Measurements from ENCODE around the gene LRPAP1.
"Not testable (repeated sequence)": the region's sequence is repeated elsewhere in the genome, so short reads cannot be mapped to it uniquely, and the experiment has no call there.

LRPAP1 gene

DNA sequence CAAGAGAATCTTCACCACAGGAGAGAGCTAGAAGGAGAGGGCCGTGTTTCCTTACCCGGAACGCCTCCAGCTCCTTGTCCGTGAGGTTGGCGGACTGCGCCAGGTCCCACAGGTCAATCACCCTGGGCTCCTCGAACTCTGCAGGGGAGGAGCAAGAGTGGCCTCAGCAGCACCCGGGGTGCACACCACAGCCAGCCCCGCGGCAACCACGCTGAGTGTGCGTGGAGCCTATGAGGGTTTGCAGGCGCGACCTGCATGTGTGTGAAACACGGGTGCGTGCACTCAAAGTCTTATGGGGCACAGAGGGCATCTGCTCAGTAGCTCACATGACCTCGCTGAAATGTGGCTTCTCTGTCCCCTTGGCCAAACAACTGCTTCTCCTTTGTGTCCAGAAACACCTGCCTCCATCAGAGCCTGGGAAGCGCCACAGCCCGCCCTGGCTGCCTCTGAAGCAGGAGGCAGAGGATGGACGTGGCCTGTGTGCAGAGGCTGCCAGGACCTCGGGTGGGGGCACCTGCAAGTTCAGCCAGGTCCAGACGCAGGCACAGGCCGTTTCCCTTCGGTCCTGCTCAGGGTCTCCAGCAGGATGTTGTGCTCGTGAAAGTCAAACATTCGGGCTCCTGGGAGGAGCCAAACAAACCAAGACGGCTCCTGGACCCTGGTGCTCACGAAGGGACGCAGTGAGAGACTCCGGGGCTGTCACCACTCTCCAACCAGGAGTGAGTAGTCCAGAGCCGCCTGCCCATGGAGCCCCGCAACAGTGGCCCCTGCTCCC, 16.0 kb downstream of the LRPAP1 start:
- DNase-seq (ENCODE audit: low spot score in 2 of 2) = no peak
- H3K27me3 ChIP-seq (ENCODE audit: low read depth) = no peaks in the 10 kb centered on the region
- H3K9me3 ChIP-seq = no peaks in the 10 kb centered on the region
- no peak overlapping the region for H3K4me3 ChIP-seq
- H3K36me3 ChIP-seq (replicated peaks) = peaks cover 59% of the 10 kb centered on the region
- no peaks in the 10 kb centered on the region for H3K4me1 ChIP-seq
- in situ Hi-C loops (cut with MboI; ENCODE audit: low sequenced_read_pairs) = no loop called here

DNA sequence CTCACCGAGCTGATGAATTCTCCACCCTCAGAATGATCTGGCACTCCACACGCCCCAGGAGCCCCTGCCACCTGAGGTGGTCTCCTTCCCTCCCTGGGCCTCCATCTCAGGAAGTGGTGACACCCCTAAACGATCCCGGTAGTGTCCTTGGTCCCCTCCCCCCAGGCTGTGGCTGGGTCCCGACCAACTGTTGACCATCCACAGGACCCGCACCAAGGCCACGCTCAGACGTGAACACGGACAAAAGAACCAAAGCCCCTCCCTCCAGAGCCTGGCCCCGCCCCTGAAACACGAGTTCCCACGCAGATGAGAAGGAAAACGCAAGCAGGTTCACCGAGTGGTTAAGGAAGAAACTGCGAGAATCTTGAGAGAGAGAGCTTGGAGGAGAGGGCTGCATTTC, 16.6 kb downstream of the LRPAP1 start:
- in situ Hi-C loops (cut with MboI; ENCODE audit: low sequenced_read_pairs) = no loop called here
- peaks cover 57% of the 10 kb centered on the region for H3K36me3 ChIP-seq (replicated peaks)
- no peaks in the 10 kb centered on the region for H3K9me3 ChIP-seq
- H3K27me3 ChIP-seq (ENCODE audit: low read depth) = no peaks in the 10 kb centered on the region
- no peak for DNase-seq (ENCODE audit: low spot score in 2 of 2)
- no peak overlapping the region for H3K4me3 ChIP-seq
- H3K4me1 ChIP-seq = no peaks in the 10 kb centered on the region

DNA sequence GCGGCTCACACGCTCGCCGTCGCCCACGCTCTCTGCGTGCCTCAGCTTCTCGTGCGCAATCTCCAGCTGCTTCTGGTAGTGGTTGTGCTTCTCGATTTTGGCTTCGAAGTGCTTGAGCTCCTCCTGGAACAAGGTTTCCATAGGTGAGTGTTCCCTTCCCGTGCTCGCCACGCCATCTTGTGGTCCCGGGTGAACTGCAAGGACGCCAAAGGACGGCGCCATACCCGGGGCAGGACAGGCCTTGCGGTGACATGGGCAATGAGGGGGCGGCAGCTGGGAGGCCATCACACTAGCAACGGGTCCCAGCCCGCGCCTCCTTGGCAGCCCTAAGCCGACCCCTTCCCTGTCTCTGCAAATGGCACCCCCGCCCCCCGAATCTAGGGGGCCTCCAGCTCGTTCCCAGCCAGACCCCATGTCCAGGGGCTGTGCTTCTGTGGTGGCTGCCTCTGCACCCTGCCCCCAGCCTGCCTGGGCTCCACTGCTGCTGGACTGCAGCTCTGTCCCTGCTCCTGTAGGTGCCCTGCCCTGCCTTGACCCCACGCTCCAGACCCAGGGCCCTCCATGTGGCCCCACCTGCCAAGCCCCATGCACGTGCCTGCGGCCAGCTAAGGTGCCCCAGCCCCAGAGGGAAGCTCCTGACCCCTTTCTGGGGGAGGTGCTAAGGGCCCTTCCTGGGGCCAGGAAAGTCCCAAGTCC, 17.3 kb downstream of the LRPAP1 start:
- Histone ChIP-seq H3K4me1 (no peaks in the 10 kb centered on the region), H3K9me3 (no peaks in the 10 kb centered on the region), H3K36me3 (replicated peaks) (peaks cover 54% of the 10 kb centered on the region), H3K4me3 (no peak overlapping the region), H3K27me3 (ENCODE audit: low read depth) (no peaks in the 10 kb centered on the region)
- no peak for DNase-seq (ENCODE audit: low spot score in 2 of 2)
- in situ Hi-C loops (cut with MboI; ENCODE audit: low sequenced_read_pairs) = no loop called here

DNA sequence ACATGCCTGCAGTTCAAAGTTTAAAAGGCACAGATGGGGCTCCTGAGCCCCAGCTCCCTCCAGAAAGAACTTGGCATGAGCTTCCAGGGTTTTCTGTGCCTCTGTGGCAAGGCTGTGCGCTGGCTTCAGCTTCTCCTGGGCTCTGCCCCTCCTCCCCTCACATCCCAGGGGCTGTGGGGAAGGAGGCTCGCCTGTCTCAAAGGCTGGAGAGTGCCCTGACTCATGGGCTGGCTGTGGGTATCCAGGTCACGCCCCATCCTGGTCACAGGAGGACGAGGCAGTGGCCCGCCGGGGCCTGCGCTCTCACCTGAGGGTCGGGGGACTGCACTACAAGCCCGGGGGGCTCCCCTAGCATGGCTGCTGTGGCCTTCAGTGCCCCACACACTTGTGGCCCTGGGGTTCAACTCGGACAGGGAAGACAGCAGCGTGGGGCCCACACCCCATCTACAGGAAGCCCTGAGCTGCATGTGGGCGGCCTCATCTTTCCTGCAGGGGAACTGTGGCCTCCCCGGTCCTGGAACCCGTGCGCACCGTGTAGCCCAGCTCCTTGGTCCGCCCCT, 17.9 kb downstream of the LRPAP1 start:
- Histone ChIP-seq H3K4me1 (no peaks in the 10 kb centered on the region), H3K4me3 (no peak overlapping the region), H3K36me3 (replicated peaks) (peaks cover 47% of the 10 kb centered on the region), H3K27me3 (ENCODE audit: low read depth) (no peaks in the 10 kb centered on the region), H3K9me3 (no peaks in the 10 kb centered on the region)
- in situ Hi-C loops (cut with MboI; ENCODE audit: low sequenced_read_pairs) = no loop called here
- no peak for DNase-seq (ENCODE audit: low spot score in 2 of 2)

DNA sequence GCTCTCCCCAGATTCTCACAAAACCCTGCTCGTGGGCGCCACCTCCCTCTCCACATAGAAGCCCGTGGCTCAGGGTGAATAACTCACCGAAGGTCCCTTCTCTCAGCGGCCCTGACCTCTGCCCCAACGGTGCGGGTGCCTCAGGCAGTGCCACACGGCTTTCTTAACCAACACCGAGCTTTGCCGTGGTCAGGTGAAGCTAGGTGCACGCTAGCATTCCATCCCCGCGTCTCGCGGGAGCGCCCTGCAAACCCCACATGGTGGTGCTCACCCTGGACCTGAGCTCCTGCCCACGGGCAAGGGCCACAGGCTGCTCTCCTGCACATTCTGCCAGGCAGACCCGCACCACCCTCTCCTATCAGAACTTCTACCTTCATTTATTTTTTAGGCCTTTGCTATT, 18.4 kb downstream of the LRPAP1 start:
- in situ Hi-C loops (cut with MboI; ENCODE audit: low sequenced_read_pairs) = no loop called here
- DNase-seq (ENCODE audit: low spot score in 2 of 2) = no peak
- Histone ChIP-seq H3K27me3 (ENCODE audit: low read depth) (no peaks in the 10 kb centered on the region), H3K36me3 (replicated peaks) (peaks cover 44% of the 10 kb centered on the region), H3K4me3 (no peak overlapping the region), H3K4me1 (no peaks in the 10 kb centered on the region), H3K9me3 (no peaks in the 10 kb centered on the region)

DNA sequence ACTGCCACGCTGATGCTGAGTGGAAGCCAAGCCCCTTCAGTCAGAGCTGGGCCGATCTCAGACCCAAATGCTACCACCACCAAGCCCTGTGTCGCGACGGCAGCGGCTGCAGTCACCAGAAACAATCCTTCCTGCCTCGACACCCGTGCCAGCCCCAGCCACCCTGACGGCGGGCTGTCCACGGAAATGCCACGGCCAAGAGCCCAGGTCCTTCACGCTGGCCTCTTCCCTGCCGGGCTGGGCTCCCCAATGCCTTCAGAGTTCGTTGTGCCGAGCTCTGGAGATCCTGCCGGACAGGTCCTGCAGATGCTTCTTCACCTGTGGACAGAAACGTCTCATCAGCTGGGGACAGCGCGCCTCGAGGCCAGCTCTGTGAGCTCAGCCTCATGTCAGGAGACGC, 19.5 kb downstream of the LRPAP1 start:
- no peaks in the 10 kb centered on the region for H3K9me3 ChIP-seq
- in situ Hi-C loops (cut with MboI; ENCODE audit: low sequenced_read_pairs) = no loop called here
- no peaks in the 10 kb centered on the region for H3K27me3 ChIP-seq (ENCODE audit: low read depth)
- H3K4me3 ChIP-seq = no peak overlapping the region
- no peaks in the 10 kb centered on the region for H3K4me1 ChIP-seq
- peaks cover 44% of the 10 kb centered on the region for H3K36me3 ChIP-seq (replicated peaks)
- no peak for DNase-seq (ENCODE audit: low spot score in 2 of 2)

DNA sequence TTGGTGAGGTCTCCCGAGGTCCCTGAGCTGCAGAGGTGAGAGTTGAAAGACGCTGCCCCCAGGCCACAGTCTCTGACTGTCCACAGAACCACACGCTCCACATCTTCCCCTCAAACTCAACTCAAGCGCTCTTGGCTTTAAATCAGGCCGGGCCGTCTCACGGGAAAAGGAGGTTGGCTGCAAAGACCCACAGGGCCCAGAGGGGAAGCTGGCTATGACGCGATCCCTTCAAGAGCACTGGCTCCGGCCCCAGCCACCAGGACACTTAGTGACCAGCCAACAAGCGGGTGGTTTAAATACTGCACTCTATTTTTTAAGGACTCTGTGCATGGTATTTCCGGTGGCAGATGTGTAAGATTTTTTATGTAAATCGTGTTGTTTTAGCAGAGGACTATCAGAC, 19.9 kb downstream of the LRPAP1 start:
- H3K4me3 ChIP-seq = no peak overlapping the region
- no peaks in the 10 kb centered on the region for H3K4me1 ChIP-seq
- peaks cover 41% of the 10 kb centered on the region for H3K36me3 ChIP-seq (replicated peaks)
- H3K9me3 ChIP-seq = no peaks in the 10 kb centered on the region
- DNase-seq (ENCODE audit: low spot score in 2 of 2) = no peak
- in situ Hi-C loops (cut with MboI; ENCODE audit: low sequenced_read_pairs) = no loop called here
- no peaks in the 10 kb centered on the region for H3K27me3 ChIP-seq (ENCODE audit: low read depth)

DNA sequence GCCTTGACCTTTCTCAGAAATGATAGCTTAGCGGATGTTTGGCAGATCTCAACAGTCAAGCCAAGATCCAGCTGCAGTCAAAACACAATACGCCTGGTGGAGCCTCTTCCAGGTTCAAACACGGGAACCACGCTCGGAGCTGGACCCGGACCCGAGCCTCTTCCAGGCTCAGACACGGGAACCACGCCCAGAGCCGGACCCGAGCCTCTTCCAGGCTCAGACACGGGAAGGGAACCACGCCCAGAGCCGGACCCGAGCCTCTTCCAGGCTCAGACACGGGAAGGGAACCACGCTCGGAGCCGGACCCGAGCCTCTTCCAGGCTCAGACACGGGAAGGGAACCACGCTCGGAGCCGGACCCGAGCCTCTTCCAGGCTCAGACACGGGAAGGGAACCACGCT, 20.6 kb downstream of the LRPAP1 start:
- DNase-seq (ENCODE audit: low spot score in 2 of 2); H3K27me3 ChIP-seq (ENCODE audit: low read depth); H3K4me1 ChIP-seq; in situ Hi-C loops (cut with MboI; ENCODE audit: low sequenced_read_pairs); H3K9me3 ChIP-seq; H3K4me3 ChIP-seq: not testable (repeated sequence)
- H3K36me3 ChIP-seq (replicated peaks) = peaks cover 36% of the 10 kb centered on the region

DNA sequence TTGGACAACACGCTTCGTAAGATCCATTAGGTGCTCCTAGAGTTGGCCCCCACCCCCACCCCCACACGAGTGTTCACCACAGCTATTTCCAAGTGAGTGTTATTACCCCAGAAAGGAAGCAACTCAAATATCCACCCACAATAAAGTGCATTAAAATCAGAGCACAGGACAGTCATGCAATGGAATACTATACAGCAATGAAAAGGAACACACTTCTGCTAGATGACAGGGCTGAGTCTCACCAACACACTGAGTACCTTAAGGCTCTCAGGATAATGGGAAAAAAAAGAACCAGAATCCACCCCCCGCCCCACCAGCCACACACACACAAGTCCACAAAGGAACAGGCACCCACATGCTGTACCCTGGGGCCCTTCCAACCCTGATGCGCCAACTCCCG, 21.0 kb downstream of the LRPAP1 start:
- in situ Hi-C loops (cut with MboI; ENCODE audit: low sequenced_read_pairs) = no loop called here
- no peak overlapping the region for H3K4me3 ChIP-seq
- H3K4me1 ChIP-seq = no peaks in the 10 kb centered on the region
- no peaks in the 10 kb centered on the region for H3K27me3 ChIP-seq (ENCODE audit: low read depth)
- H3K36me3 ChIP-seq (replicated peaks) = peaks cover 32% of the 10 kb centered on the region
- H3K9me3 ChIP-seq = no peaks in the 10 kb centered on the region
- no peak for DNase-seq (ENCODE audit: low spot score in 2 of 2)

DNA sequence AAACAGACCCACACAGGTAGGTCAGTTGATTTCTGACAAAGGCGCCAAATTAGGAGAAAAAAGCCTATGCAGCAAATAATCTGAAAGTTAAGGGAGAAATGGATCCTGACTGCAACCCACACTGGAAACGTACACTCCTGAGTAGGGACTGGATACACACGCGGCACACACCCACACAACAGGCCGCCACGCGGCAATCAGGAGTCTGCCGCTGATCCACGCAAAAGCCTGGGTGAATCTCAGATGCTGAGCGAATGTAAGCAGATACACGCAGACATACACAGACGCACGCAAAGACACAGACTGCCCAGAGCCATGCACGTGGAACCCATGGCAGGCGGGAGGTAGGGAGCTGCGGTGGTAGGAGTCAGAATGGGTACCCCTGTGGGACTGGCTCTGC, 21.7 kb downstream of the LRPAP1 start:
- H3K27me3 ChIP-seq (ENCODE audit: low read depth) = no peaks in the 10 kb centered on the region
- H3K4me1 ChIP-seq = no peaks in the 10 kb centered on the region
- H3K36me3 ChIP-seq (replicated peaks) = peaks cover 26% of the 10 kb centered on the region
- no peak for DNase-seq (ENCODE audit: low spot score in 2 of 2)
- no peak overlapping the region for H3K4me3 ChIP-seq
- in situ Hi-C loops (cut with MboI; ENCODE audit: low sequenced_read_pairs) = no loop called here
- H3K9me3 ChIP-seq = no peaks in the 10 kb centered on the region

DNA sequence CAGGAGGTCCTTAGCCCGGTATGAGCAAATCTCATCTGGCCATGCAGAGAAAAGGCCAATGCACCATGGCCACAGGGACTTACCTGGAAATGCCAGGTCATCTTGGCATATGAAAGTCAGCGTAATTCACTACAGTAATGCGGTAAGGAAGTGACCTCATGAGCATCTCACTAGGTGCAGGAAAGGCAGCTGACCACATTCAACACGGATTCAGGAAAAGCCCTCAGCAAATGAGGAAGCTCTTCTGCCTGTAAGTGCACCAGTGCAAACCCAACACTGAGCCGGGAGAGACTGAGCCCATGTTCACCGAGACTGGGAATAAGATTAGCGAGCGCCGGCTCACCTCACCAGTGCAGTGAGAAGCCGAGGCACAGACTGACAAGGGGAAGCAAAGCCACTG, 23.7 kb downstream of the LRPAP1 start:
- H3K36me3 ChIP-seq (replicated peaks) = peaks cover 14% of the 10 kb centered on the region

DNA sequence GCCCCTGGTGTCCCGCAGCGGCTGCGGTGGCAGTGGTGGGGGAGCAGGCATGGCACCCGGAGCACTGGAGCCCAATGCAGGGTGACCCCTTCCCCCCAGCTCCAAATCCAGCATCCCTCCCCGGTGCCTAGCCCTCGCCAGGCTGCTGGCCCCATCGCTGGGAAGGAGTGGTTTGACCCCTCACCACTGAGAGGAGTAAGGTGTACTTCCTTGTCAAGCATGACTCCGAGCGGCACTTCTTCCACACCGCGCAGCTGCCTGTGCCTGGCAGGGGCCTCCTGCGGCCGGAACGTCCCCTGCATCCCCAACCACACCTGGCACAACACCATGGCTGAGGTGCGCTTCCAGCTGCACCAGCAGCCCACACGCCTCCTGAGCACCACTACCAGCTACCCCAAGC, 27.0 kb downstream of the LRPAP1 start:
- in situ Hi-C loops (cut with MboI; ENCODE audit: low sequenced_read_pairs) = no loop called here
- Histone ChIP-seq H3K4me1 (no peaks in the 10 kb centered on the region), H3K36me3 (replicated peaks) (peaks cover 8% of the 10 kb centered on the region), H3K4me3 (no peak overlapping the region), H3K27me3 (ENCODE audit: low read depth) (no peaks in the 10 kb centered on the region), H3K9me3 (no peaks in the 10 kb centered on the region)
- DNase-seq (ENCODE audit: low spot score in 2 of 2) = no peak

More for the DNA sequence above, 23.7 kb downstream of the LRPAP1 start:
- Histone ChIP-seq H3K4me1 (no peaks in the 10 kb centered on the region), H3K9me3 (no peaks in the 10 kb centered on the region), H3K27me3 (ENCODE audit: low read depth) (no peaks in the 10 kb centered on the region), H3K4me3 (no peak overlapping the region)
- in situ Hi-C loops (cut with MboI; ENCODE audit: low sequenced_read_pairs) = no loop called here
- no peak for DNase-seq (ENCODE audit: low spot score in 2 of 2)

DNA sequence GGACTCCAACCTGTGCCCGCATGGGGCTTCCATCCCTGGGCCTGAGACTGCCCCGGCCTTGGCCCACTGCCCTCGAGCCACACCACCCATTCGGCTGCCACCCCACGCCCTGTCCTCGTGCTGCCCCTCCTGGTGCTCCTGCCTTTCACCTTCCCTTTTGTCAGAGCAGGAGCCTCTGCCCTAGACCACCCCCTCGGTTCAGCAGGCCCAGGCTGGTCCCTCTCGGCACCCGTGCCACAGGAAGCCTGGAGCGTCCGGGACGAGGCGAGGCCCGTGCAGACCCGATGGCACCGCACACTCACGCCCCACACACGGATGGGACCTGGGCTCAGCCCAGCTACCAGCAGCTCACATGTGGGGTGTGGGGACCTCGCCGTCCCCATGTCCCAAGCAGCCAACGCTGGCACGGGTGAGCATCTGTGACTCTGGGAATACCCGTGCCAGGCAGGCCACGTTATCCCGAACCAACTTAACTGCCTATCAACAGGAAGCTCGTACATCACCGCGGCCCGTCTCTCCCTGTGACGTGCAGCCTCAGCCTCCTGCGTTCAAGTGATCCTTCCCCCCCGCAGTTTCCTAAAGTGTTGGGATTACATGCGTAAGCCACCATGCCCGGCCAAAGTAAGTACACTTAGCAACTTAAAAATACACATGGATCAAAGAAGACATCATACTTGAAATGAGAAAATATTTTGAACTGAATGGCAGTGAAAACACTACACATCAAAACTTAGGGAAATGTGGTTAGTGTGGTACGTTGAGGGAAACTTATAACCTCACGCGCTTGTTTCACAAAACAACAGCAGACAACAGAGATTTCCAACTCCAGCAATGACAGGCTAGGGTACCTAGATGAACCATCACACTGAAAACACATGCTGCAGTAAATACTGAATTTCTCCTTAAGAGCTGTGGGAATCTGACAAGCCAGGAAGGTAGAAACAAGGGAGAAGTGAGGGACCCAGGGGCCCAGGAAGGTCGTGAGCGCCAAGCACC, 29.0 kb downstream of the LRPAP1 start:
- Histone ChIP-seq H3K27me3 (ENCODE audit: low read depth) (no peaks in the 10 kb centered on the region), H3K36me3 (replicated peaks) (peaks cover 1% of the 10 kb centered on the region), H3K4me1 (no peaks in the 10 kb centered on the region), H3K4me3 (no peak overlapping the region), H3K9me3 (no peaks in the 10 kb centered on the region)
- DNase-seq (ENCODE audit: low spot score in 2 of 2) = no peak
- in situ Hi-C loops (cut with MboI; ENCODE audit: low sequenced_read_pairs) = no loop called here

Data from HAP-1 (cell line).